HG03520 (cell line): ENCODE results near the gene SLC32A1.

ENCODE experiments used
- ATAC-seq: cut with Tn5 transposase; IDR thresholded peaks from one replicate; pipeline ENCODE4 v1.9.1; 2021; ENCODE audit warnings: mild to moderate bottlenecking, moderate library complexity; ENCODE audit not compliant: unreplicated experiment

Gene SLC32A1

GRCh38 chr20:38725148-38725901 lies 1.0 kb downstream of the SLC32A1 start:
- no peak for ATAC-seq

- no peak for ATAC-seq
Measured at GRCh38 chr20:38725931-38726803, 1.9 kb downstream of the SLC32A1 start.

- no peak for ATAC-seq
Measured at GRCh38 chr20:38726804-38727606, 2.7 kb downstream of the SLC32A1 start.

GRCh38 chr20:38727607-38728190 lies 3.4 kb downstream of the SLC32A1 start:
- ATAC-seq, result no peak

- no peak for ATAC-seq
Measured at GRCh38 chr20:38728191-38728781, 4.0 kb downstream of the SLC32A1 start.

- ATAC-seq, result no peak
Measured at GRCh38 chr20:38728911-38729642, 4.8 kb downstream of the SLC32A1 start.

- ATAC-seq, result no peak
Measured at GRCh38 chr20:38729767-38730166, 5.5 kb downstream of the SLC32A1 start.

- ATAC-seq, result no peak
Measured at GRCh38 chr20:38730167-38730988, 6.1 kb downstream of the SLC32A1 start.

- no peak for ATAC-seq
Measured at GRCh38 chr20:38730989-38731737, 6.9 kb downstream of the SLC32A1 start.

GRCh38 chr20:38731738-38732113 lies 7.4 kb downstream of the SLC32A1 start:
- no peak for ATAC-seq

- no peak for ATAC-seq
Measured at GRCh38 chr20:38732981-38733380, 8.7 kb downstream of the SLC32A1 start.

- no peak for ATAC-seq
Measured at GRCh38 chr20:38735172-38735571, 10.9 kb downstream of the SLC32A1 start.

- ATAC-seq, result no peak
Measured at GRCh38 chr20:38737887-38738286, 13.6 kb downstream of the SLC32A1 start.

GRCh38 chr20:38745757-38746156 lies 21.5 kb downstream of the SLC32A1 start:
- no peak for ATAC-seq

- ATAC-seq, result no peak
Measured at GRCh38 chr20:38747495-38748096, 23.3 kb downstream of the SLC32A1 start.

GRCh38 chr20:38748097-38748860 lies 24.0 kb downstream of the SLC32A1 start, which contains the start of gene ACTR5:
TSS of gene ACTR5 (plus strand) at chr20:38748460. CDS start at chr20:38748479, 19 bp downstream.
- peak; percentile 78 for ATAC-seq

- peak; percentile 21 for ATAC-seq
Measured at GRCh38 chr20:38748861-38749149, 24.5 kb downstream of the SLC32A1 start.
